GM12874 (cell line): ENCODE results near the gene NTNG1.

Experiments used
- CTCF ChIP-seq: IDR thresholded peaks from 2 replicates; pipeline ENCODE4 v1.5.1; 2011; ENCODE audit warnings: low read depth, mild to moderate bottlenecking, control low read depth, low read length, moderate library complexity; ENCODE audit not compliant: insufficient read depth

NTNG1 gene

DNA sequence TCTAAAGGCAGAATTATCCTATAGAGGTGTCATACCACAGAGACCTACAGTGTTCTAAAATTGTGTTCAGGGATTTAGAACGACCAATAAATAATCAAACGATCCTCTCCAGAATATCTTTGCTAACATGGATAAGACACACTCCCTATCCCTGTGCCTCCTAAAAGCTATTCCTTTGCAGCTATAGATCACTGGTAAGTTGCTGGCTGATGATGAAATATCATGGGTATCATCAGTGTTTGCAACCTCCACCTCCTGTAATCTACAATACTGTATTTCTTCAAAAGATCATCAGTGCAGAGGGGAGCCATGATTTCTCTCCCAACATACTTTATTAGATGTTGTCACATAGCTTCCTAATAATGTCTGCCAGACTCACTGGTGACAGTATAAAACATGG is 201.9 kb downstream of the NTNG1 start:
- TF ChIP-seq CTCF = no peak

DNA sequence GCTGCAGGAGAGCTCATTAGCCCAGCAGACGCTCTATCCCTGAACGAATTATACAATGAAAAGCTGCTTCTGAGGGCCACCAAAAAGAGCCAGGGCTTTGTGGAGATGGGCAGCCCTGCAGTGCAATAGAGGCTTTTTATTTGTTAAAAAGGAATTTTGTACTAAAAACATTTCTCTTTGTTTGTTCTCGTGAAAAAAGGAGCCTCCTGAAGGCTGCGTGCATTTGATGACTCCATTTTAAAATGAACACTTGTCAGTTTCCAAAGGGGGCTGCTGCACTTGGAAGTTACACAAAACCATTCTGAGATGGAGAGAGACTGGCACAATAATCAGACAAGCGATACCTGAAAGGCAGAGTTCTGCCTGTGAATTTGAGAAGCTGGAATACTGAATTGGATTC is 202.8 kb downstream of the NTNG1 start:
- no peak for TF ChIP-seq CTCF

DNA sequence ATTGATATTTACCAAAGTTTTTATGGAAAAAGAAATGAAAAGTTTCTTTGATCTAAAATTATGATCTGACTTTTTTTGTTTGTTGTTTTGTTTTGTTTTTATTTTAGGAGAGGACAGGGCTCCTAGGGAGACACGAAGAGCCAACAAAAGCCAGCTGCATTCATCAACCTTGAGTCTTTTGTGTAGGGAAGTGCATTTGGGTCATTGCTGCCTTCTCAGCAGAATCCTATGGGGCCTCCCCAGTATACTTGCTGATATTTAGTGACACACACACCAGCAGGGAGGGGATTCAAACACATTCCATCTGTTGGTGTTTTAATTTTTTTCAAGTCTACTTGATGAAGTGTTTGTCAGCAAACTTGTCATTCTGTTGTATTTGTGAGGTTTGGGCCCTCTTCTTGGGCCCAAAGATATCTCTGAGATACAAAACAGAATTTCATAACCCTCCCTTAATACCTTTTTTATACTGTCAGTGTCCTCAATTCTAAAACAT is 203.5 kb downstream of the NTNG1 start:
- TF ChIP-seq CTCF = no peak

- TF ChIP-seq CTCF = no peak
These were observed 204.0 kb downstream of the NTNG1 start for GRCh38 chr1:107344836-107345235.

DNA sequence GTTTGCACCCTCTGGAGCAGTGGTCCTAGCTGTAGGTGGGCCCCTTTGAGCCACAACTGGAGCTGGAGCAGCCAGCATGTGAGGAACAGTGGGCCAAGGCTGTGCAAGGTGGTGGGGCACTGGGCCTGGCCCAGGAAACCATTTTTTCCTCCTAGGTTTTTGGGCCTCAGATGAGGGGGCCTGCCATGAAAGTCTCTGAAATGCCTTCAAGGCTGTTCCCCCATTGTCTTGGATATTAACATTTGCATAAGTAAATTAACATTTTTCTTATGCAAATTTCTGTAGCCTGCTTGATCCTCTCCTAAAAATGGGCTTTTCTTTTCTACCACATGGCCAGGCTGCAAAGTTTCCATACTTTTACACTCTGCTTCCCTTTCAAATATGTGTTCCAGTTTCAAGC is 212.0 kb downstream of the NTNG1 start:
- no peak for TF ChIP-seq CTCF

DNA sequence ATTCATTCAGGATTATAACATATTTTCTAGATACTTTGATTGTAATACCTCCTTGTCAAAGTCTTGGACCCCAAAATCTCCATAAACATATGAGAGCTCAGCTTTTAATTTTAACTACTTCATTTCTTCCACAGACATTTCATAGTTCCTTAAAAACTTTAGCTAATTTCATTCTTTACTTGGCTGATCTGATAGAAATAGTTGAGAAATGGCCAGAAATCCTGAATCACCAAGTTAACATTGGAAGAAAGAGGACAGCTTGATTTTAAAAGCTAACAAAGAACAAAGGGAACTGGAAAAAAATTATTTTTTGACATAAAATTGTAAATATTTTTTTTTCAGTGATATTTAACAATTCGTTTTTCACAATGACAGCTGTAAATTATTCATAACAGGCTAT is 216.5 kb downstream of the NTNG1 start:
- TF ChIP-seq CTCF = no peak

DNA sequence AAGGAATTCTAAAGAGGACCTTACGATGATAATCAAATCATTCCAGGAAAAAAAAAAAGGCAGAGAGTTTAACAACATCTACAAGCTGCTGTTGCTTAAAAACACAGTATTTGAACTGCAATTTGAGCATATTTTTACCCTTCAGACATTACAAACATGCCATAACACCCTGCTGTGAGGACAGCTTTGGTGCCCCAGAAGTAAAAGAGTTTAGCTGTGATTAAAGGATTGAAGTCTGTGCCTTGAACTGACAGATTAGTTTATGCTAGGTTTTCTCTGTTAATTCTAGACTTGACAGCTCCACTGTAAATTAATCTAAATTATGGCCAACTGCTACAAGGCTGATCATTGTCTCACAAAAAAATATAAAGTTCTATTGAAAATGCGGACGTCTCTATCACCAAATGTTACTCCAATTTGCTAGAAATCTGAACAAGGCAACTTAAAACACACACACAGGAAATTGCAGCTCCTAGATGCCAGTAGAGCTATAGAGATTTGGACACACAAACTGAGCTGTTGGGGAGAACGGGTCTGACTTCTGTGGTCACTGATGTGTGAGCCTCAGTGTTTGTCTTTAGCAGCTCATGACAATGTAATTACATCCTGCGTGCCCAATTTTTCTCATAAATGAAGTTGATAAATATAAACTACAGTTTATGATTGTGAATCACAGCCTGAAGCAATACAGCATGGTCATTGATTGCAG is 217.9 kb downstream of the NTNG1 start:
- TF ChIP-seq CTCF = no peak
